Uterus (tissue), 4 donors: ENCODE results near the gene RFTN2. TPM values are rescaled to one million over a fixed set of nuclear protein-coding genes. Genes with fewer than 3 reads are reported as not detected.

Source experiments
- DNase-seq, 2 donors: peaks; one replicate each; pipeline ENCODE4 v3.0.0-alpha.2; 2019 to 2020
- H3K27ac ChIP-seq, 2 donors: fragments of 200-600 bp; sonication (generic); 1 replicate in 1 of 2; 2 replicates in 1 of 2; pipeline ENCODE4 v1.5.1; 2016 to 2018
- H3K27me3 ChIP-seq, 2 donors: fragments of 200-600 bp; sonication (generic); one replicate each; pipeline ENCODE4 v1.5.1; 2018 to 2019; ENCODE audit warnings: control low read depth in 1 of 2
- H3K36me3 ChIP-seq, 2 donors: fragments of 200-600 bp; sonication (generic); one replicate each; pipeline ENCODE4 v1.5.1; 2019; ENCODE audit warnings: control low read depth in 1 of 2
- H3K4me1 ChIP-seq, 2 donors: fragments of 200-600 bp; sonication (generic); one replicate each; pipeline ENCODE4 v1.5.1; 2018 to 2019; ENCODE audit warnings: control low read depth in 1 of 2
- H3K4me3 ChIP-seq, 2 donors: fragments of 200-600 bp; sonication (generic); 1 replicate in 1 of 2; 2 replicates in 1 of 2; pipeline ENCODE4 v1.5.1; 2018 to 2019; ENCODE audit warnings: mild to moderate bottlenecking in 1 of 2
- H3K9me3 ChIP-seq, 2 donors: fragments of 200-600 bp; sonication (generic); one replicate each; pipeline ENCODE4 v1.5.1; 2019; ENCODE audit warnings: control low read depth in 1 of 2
- CTCF ChIP-seq, 4 experiments: fragments of 200-600 bp in 2 of 4; fragments of 450-650 bp in 2 of 4; sonication (generic) in 2 of 4; IDR thresholded peaks; one replicate each; pipeline ENCODE4 v1.5.1; 2016 to 2019; ENCODE audit warnings: antibody characterized with exemption in 4 of 4, mild to moderate bottlenecking in 2 of 4, moderate library complexity in 1 of 4
- POLR2A ChIP-seq, 2 donors: fragments of 450-650 bp; IDR thresholded peaks; one replicate each; pipeline ENCODE4 v1.6.1; 2016; ENCODE audit warnings: antibody characterized with exemption in 2 of 2, mild to moderate bottlenecking in 1 of 2, moderate library complexity in 1 of 2
- intact Hi-C: fragments of 100-400 bp; cut with DNase I; formaldehyde crosslinking; loops from one replicate; pipeline ENCODE4 v1.15.1; 2023; ENCODE audit warnings: low total_unique reads
- total RNA-seq, 4 donors: library from RNA; depleted of rRNA in 3 of 4; stranded (reverse); fragments of >200 nt in 3 of 4; gene quantifications; one replicate each; pipeline versions ENCODE4 v1.1.0 to v1.2.4, GENCODE V29; 2014 to 2023
- donor health status: DM: yes; HTN: yes; CAD: no.

The RFTN2 gene
- total RNA-seq, 4 donors from 2014 or later = 2.0 to 26.7 (median 9.5) TPM

GRCh38 chr2:197673606-197674005 is 1.8 kb downstream of the RFTN2 start:
- H3K36me3 ChIP-seq = no peaks in the 10 kb centered on the region
- no peaks in the 10 kb centered on the region for H3K9me3 ChIP-seq
- peak overlapping the region in 1 of 2 donors; percentile 15 for H3K4me3 ChIP-seq
- TF ChIP-seq POLR2A (IDR thresholded peaks at IDR 0.05) = no peak
- no peak for TF ChIP-seq CTCF (IDR thresholded peaks at IDR 0.05)
- no peaks in the 10 kb centered on the region for H3K4me1 ChIP-seq
- intact Hi-C loops = no loop called here
- DNase-seq = no peak
- H3K27ac ChIP-seq = peak overlapping the region in 1 of 2 donors; percentile 88
- no peaks in the 10 kb centered on the region for H3K27me3 ChIP-seq

- Histone ChIP-seq H3K36me3 (no peaks in the 10 kb centered on the region), H3K4me1 (no peaks in the 10 kb centered on the region), H3K27me3 (no peaks in the 10 kb centered on the region), H3K4me3 (no peak overlapping the region), H3K27ac (peak overlapping the region in 1 of 2 donors; percentile 88), H3K9me3 (no peaks in the 10 kb centered on the region)
- intact Hi-C loops = no loop called here
- DNase-seq = no peak
- no peak for TF ChIP-seq CTCF (IDR thresholded peaks at IDR 0.05)
- no peak for TF ChIP-seq POLR2A (IDR thresholded peaks at IDR 0.05)
Measured at GRCh38 chr2:197673106-197673505, 2.3 kb downstream of the RFTN2 start.

GRCh38 chr2:197672371-197672893 is 3.0 kb downstream of the RFTN2 start:
- Histone ChIP-seq H3K4me3 (no peak overlapping the region), H3K36me3 (no peaks in the 10 kb centered on the region), H3K9me3 (no peaks in the 10 kb centered on the region), H3K4me1 (no peaks in the 10 kb centered on the region), H3K27ac (no peak overlapping the region), H3K27me3 (no peaks in the 10 kb centered on the region)
- TF ChIP-seq POLR2A (IDR thresholded peaks at IDR 0.05) (no peak), CTCF (IDR thresholded peaks at IDR 0.05) (no peak)
- intact Hi-C loops = no loop called here
- no peak for DNase-seq

- intact Hi-C loops = no loop called here
- no peaks in the 10 kb centered on the region for H3K4me1 ChIP-seq
- H3K27ac ChIP-seq = no peak overlapping the region
- H3K4me3 ChIP-seq = no peak overlapping the region
- no peak for DNase-seq
- peaks cover 0 to 16% of the 10 kb centered on the region in 2 donors for H3K9me3 ChIP-seq
- no peaks in the 10 kb centered on the region for H3K36me3 ChIP-seq
- TF ChIP-seq POLR2A (IDR thresholded peaks at IDR 0.05) = no peak
- no peak for TF ChIP-seq CTCF (IDR thresholded peaks at IDR 0.05)
- no peaks in the 10 kb centered on the region for H3K27me3 ChIP-seq
Measured at GRCh38 chr2:197669077-197669476, 6.3 kb downstream of the RFTN2 start.

- no peak for DNase-seq
- Histone ChIP-seq H3K27me3 (no peaks in the 10 kb centered on the region), H3K4me3 (no peak overlapping the region), H3K4me1 (no peaks in the 10 kb centered on the region), H3K36me3 (no peaks in the 10 kb centered on the region), H3K27ac (no peak overlapping the region), H3K9me3 (peaks cover 0 to 16% of the 10 kb centered on the region in 2 donors)
- TF ChIP-seq POLR2A (IDR thresholded peaks at IDR 0.05) (no peak), CTCF (IDR thresholded peaks at IDR 0.05) (no peak)
- intact Hi-C loops = no loop called here
Measured at GRCh38 chr2:197668296-197668695, 7.1 kb downstream of the RFTN2 start.
